Keratinocyte (primary cell): Measurements from ENCODE around the gene POLR3K.

Experiments used
- CTCF ChIP-seq, 3 experiments: IDR thresholded peaks in 1 of 3; conservative IDR thresholded peaks in 1 of 3; optimal IDR thresholded peaks in 1 of 3; 2 replicates in 2 of 3; 3 replicates in 1 of 3; pipeline versions ENCODE3 to v1.5.1; 2011; ENCODE audit warnings: low read length in 3 of 3, mild to moderate bottlenecking in 3 of 3, moderate library complexity in 2 of 3, control low read depth in 1 of 3, inconsistent platforms in 1 of 3; ENCODE audit not compliant: insufficient read depth in 2 of 3; ENCODE audit errors: extremely low read depth in 1 of 3
- EZH2 ChIP-seq: IDR thresholded peaks from one replicate; pipeline ENCODE4 v1.6.1; 2012; ENCODE audit warnings: inconsistent platforms, mild to moderate bottlenecking, low read length, moderate library complexity

- TF ChIP-seq CTCF (optimal IDR thresholded peaks at IDR 0.05 in 1 of 3, IDR thresholded peaks at IDR 0.05 in 1 of 3, conservative IDR thresholded peaks at IDR 0.05 in 1 of 3; ENCODE audit: extremely low read depth in 1 of 3, insufficient read depth in 2 of 3, low read length in 3 of 3), result no peak
- no peak for TF ChIP-seq EZH2
These were observed 47.6 kb upstream of the POLR3K start for GRCh38 chr16:100989-101388.
